Measurements from ENCODE around the gene NCAM1.
"Not testable (repeated sequence)": the region's sequence is repeated elsewhere in the genome, so short reads cannot be mapped to it uniquely, and the experiment has no call there.

The NCAM1 gene

DNA sequence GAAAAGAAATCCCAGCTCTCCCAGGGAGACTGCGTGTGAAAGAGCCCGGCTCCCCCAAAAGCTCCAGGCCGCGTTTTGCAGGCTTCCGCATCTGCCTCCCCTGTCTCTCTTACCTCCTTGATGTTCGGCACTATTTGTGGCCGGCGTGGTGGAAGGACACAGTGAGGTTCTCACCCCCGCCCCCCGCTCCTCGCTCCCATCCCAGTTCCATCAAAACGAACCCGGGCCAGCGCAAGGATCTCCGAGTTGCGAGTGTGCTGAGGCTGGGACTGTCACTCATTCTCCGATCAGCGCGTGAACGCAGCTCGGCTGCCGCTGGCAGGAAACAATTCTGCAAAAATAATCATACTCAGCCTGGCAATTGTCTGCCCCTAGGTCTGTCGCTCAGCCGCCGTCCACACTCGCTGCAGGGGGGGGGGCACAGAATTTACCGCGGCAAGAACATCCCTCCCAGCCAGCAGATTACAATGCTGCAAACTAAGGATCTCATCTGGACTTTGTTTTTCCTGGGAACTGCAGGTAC, at the start of gene NCAM1:
Gene NCAM1 (plus strand): TSS at position 275 of the 523 bp plus-strand sequence.
- Mint-ChIP-seq H3K36me3 (peaks cover 2% of the 10 kb centered on the region), H3K27ac (no peak within 1 kb of the TSS), H3K27me3 (peaks cover 21% of the 10 kb centered on the region), H3K4me3 (peak within 1 kb of the TSS; percentile 78), H3K9me3 (no peaks in the 10 kb centered on the region), H3K4me1 (peaks cover 11% of the 10 kb centered on the region)
- no peak for DNase-seq (ENCODE audit: low spot score in 2 of 2)
- no peak for ATAC-seq (ENCODE audit: low read depth)

GRCh38 chr11:112922606-112923005, 38.6 kb upstream of the NCAM1 start:
- Mint-ChIP-seq H3K27me3 (peaks cover 5% of the 10 kb centered on the region), H3K4me3 (no peak overlapping the region), H3K9me3 (no peaks in the 10 kb centered on the region), H3K36me3 (no peaks in the 10 kb centered on the region), H3K27ac (no peak overlapping the region), H3K4me1 (no peaks in the 10 kb centered on the region)
- no peak for DNase-seq (ENCODE audit: low spot score in 2 of 2)
- ATAC-seq (ENCODE audit: low read depth): no peak

DNA sequence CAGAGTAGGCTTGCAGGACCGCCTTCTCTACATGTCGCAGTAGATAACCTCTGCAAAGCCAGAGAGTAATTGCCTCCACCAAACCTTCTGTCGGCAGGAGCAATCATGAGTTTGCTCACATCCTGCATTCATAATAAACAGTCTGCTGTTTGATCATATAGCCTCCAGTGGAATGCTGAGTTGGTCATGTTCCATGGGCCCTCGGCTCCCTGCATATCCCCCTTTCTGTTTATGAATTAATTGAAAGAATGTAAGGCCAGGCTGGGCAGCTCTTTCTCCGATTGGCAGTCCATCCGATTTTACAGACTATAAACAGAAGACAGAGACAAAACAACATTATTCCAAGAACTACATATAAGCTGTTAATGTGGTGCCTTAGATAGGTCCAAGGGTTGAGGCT, 36.4 kb upstream of the NCAM1 start:
- H3K27ac Mint-ChIP-seq; H3K4me1 Mint-ChIP-seq; H3K9me3 Mint-ChIP-seq; DNase-seq (ENCODE audit: low spot score in 2 of 2); ATAC-seq (ENCODE audit: low read depth); H3K27me3 Mint-ChIP-seq; H3K4me3 Mint-ChIP-seq; H3K36me3 Mint-ChIP-seq: not testable (repeated sequence)

- Mint-ChIP-seq H3K36me3 (no peaks in the 10 kb centered on the region), H3K4me1 (no peaks in the 10 kb centered on the region), H3K9me3 (no peaks in the 10 kb centered on the region), H3K27me3 (peaks cover 5% of the 10 kb centered on the region), H3K27ac (no peak overlapping the region), H3K4me3 (no peak overlapping the region)
- DNase-seq (ENCODE audit: low spot score in 2 of 2) (no peak), ATAC-seq (ENCODE audit: low read depth) (no peak)
Observed at GRCh38 chr11:112925516-112926310, 35.5 kb upstream of the NCAM1 start.

DNA sequence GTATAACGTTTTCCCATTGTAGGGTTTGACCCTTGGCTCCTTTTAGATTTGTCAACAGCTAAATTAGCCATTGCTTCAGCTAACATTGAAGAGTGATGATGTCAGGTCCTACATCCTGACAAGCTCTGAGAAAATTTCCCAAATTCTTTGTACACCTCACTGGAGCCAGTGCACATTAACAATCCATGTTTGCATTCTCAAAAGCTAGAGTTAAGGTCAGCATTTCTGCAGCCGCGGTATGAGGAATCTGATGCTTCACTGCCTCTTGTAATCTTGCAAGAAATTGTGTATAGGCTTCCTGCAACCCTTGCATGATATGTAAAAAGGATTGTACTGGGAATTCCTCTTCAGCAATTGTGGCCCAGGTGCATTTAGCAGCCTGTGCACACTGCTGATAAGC, 33.1 kb upstream of the NCAM1 start:
- ATAC-seq (ENCODE audit: low read depth) (no peak), DNase-seq (ENCODE audit: low spot score in 2 of 2) (no peak)
- Mint-ChIP-seq H3K27me3 (peaks cover 1% of the 10 kb centered on the region), H3K36me3 (no peaks in the 10 kb centered on the region), H3K27ac (no peak overlapping the region), H3K4me3 (no peak overlapping the region), H3K4me1 (no peaks in the 10 kb centered on the region), H3K9me3 (no peaks in the 10 kb centered on the region)

- no peak overlapping the region for H3K27ac Mint-ChIP-seq
- no peaks in the 10 kb centered on the region for H3K36me3 Mint-ChIP-seq
Observed at GRCh38 chr11:112929432-112929831, 31.8 kb upstream of the NCAM1 start.

DNA sequence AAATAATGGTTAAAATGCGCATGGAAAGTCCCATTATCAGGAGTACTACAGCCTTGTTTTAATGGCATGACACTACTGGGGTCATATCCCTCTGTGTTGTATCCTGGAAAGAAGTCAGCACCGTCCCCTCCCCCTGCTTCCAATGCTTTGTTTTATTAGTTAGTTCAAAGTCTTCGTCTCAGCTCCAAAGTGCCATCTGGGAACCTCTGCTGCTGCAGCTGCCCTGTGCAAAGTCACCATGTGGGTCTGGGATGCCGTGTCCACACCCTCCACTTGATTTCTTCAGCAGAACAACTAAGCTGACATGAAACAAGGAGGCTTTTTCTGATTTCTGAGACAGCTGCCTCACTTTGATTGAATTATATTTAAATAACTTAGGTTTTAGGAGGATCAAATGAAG, 29.5 kb upstream of the NCAM1 start:
- no peak overlapping the region for H3K27ac Mint-ChIP-seq
- H3K4me3 Mint-ChIP-seq: no peak overlapping the region
- H3K27me3 Mint-ChIP-seq: peaks cover 4% of the 10 kb centered on the region
- ATAC-seq (ENCODE audit: low read depth) (no peak), DNase-seq (ENCODE audit: low spot score in 2 of 2) (no peak)
- no peaks in the 10 kb centered on the region for H3K36me3 Mint-ChIP-seq
- H3K9me3 Mint-ChIP-seq: no peaks in the 10 kb centered on the region
- H3K4me1 Mint-ChIP-seq: no peaks in the 10 kb centered on the region

More at GRCh38 chr11:112929432-112929831, 31.8 kb upstream of the NCAM1 start:
- ATAC-seq (ENCODE audit: low read depth): no peak
- H3K9me3 Mint-ChIP-seq: no peaks in the 10 kb centered on the region
- H3K27me3 Mint-ChIP-seq: peaks cover 4% of the 10 kb centered on the region
- no peak overlapping the region for H3K4me3 Mint-ChIP-seq
- H3K4me1 Mint-ChIP-seq: no peaks in the 10 kb centered on the region
- no peak for DNase-seq (ENCODE audit: low spot score in 2 of 2)

DNA sequence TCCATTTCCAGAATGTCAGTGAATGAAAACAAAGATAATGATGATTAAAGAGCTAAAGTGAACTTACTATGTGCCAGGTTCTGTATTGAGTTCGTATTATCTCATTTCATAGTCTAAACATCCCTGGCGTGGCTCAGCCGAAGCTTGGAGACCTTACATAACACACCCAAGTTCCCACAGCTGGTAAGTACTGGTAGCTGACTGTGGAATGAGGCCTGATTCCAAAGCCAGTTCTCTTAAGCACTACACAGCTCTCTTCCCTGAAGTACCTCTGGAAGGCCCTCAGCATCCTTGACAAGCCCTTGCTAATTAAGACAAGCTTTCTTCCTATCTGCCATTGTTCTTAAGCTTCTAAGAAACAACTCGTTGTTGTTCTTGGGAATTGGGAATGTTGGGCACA, 28.6 kb upstream of the NCAM1 start:
- Mint-ChIP-seq H3K27me3 (peaks cover 4% of the 10 kb centered on the region), H3K36me3 (no peaks in the 10 kb centered on the region), H3K4me1 (no peaks in the 10 kb centered on the region), H3K4me3 (no peak overlapping the region), H3K9me3 (peaks cover 2% of the 10 kb centered on the region), H3K27ac (no peak overlapping the region)
- ATAC-seq (ENCODE audit: low read depth) (no peak), DNase-seq (ENCODE audit: low spot score in 2 of 2) (no peak)

DNA sequence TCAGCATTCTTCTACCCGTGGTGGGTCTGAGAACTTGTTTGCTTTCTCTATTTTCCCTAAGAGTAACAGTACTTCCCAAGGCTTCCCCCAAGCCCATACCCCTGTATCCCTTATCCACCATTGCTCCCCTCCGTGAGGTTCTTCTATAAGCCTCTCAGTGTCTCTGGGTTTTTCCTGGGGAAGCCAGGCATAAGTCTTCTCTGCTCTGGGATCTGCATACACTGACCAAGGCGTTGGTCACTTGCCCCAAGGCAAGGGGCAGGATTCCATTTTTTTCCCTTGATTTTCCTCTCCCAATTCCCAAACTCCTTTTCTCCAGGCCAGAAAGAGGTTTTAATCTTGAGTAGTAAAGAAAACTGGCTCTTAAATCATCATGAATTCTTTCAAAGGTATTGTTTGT, 27.2 kb upstream of the NCAM1 start:
- H3K4me1 Mint-ChIP-seq: no peaks in the 10 kb centered on the region
- H3K9me3 Mint-ChIP-seq: peaks cover 2% of the 10 kb centered on the region
- H3K27me3 Mint-ChIP-seq: peaks cover 4% of the 10 kb centered on the region
- ATAC-seq (ENCODE audit: low read depth): no peak
- no peak for DNase-seq (ENCODE audit: low spot score in 2 of 2)
- H3K27ac Mint-ChIP-seq: no peak overlapping the region
- no peaks in the 10 kb centered on the region for H3K36me3 Mint-ChIP-seq
- no peak overlapping the region for H3K4me3 Mint-ChIP-seq

DNA sequence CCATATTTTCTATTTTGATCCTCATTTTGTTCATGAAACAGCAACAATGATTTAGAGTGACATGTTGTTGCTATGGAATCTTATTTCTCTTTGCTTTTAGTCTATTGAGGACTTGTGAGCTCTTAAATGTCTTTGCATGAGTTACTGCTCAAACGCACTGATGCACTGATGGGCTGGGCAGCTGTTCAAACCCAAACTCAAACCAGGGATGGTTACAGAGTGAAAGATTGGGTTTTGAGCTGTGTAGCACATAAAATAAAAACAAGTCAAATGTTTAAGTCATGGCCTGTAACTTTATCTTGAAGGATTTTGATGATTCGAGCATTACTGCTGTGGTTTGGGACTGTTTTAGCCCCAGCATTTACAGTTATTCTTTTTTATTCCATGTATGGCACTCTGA, 20.1 kb upstream of the NCAM1 start:
- Mint-ChIP-seq H3K4me3 (no peak overlapping the region), H3K27ac (no peak overlapping the region), H3K9me3 (peaks cover 2% of the 10 kb centered on the region), H3K4me1 (no peaks in the 10 kb centered on the region), H3K27me3 (no peaks in the 10 kb centered on the region), H3K36me3 (no peaks in the 10 kb centered on the region)
- DNase-seq (ENCODE audit: low spot score in 2 of 2): no peak
- ATAC-seq (ENCODE audit: low read depth): no peak

DNA sequence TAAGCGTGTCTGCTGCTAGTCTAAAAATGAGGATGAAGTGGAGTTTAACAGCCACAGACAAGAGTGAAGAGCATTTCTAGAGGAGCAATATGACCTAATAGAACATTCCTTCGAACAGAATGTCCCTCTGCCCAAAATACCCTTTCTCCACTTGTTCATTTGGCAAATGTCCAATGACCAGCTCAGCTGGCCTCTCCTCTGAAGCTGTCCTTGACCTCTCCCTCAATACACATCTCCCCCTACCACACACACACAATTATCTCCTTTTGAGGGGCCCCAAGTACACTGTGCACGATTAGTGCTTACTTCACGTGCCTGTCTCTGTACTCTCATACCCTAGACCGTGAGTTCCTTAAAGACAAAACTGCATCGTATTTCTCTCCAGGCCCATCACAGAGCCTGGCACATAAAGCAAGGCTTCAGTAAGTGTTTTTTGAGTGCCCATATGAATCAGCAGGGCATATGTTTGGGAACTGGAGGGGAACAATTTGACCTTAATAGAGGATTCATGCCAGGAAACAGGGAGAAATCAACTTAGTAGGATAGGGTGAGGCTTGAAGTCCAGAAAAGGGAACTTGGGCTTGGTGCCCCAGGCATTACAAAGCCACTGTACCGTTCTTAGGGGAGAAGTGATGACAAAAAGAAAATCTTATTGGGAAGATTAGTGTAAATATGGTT, 18.1 kb upstream of the NCAM1 start:
- Mint-ChIP-seq H3K4me1 (no peaks in the 10 kb centered on the region), H3K4me3 (no peak overlapping the region), H3K27ac (no peak overlapping the region), H3K9me3 (no peaks in the 10 kb centered on the region), H3K36me3 (no peaks in the 10 kb centered on the region), H3K27me3 (peaks cover 5% of the 10 kb centered on the region)
- DNase-seq (ENCODE audit: low spot score in 2 of 2) (no peak), ATAC-seq (ENCODE audit: low read depth) (no peak)

GRCh38 chr11:112946866-112947265, 14.4 kb upstream of the NCAM1 start:
- Mint-ChIP-seq H3K9me3 (peaks cover 1% of the 10 kb centered on the region), H3K4me1 (no peaks in the 10 kb centered on the region), H3K27ac (no peak overlapping the region), H3K27me3 (peaks cover 10% of the 10 kb centered on the region), H3K36me3 (no peaks in the 10 kb centered on the region), H3K4me3 (no peak overlapping the region)
- no peak for DNase-seq (ENCODE audit: low spot score in 2 of 2)
- no peak for ATAC-seq (ENCODE audit: low read depth)

DNA sequence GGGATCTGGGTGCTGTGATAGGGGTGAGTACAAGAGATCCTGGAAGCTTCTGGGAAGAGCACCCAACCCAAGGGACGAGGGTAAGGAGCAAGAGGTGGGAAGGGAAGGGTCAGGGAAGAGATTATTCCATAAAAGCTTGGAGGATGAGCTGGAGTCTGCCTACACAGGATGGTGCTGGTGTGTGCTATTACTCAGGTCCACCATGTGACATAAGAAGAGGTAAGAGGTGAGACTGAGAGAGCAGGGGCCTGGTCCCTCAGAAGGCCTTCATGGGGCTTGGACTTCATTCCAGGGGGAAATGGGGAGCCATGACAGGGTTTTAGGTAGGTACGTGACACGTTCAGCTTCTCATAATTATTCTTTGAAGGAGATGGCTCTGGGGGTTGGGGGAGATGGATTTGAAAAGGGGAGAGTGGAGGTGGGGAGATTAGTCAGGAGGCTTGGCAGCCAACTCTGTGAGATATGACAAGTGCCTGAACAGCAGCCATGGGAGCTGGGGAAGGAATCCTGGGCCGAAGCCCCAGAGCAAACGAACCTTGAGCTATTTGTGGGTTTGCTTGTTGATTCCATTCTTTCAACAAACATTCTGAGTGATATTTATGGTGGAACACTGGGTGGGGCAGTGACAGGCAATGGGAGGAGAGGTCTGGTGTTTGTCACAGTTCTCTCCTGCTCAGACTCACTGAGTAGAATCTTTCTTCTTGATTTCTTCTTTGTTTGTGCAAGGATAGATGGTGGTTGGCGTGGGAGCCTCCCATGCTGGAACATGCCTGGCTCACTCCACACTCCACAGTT, 11.2 kb upstream of the NCAM1 start:
- Mint-ChIP-seq H3K4me1 (no peaks in the 10 kb centered on the region), H3K27ac (no peak overlapping the region), H3K36me3 (no peaks in the 10 kb centered on the region), H3K9me3 (peaks cover 6% of the 10 kb centered on the region), H3K27me3 (peaks cover 19% of the 10 kb centered on the region), H3K4me3 (no peak overlapping the region)
- ATAC-seq (ENCODE audit: low read depth): no peak
- DNase-seq (ENCODE audit: low spot score in 2 of 2): no peak

DNA sequence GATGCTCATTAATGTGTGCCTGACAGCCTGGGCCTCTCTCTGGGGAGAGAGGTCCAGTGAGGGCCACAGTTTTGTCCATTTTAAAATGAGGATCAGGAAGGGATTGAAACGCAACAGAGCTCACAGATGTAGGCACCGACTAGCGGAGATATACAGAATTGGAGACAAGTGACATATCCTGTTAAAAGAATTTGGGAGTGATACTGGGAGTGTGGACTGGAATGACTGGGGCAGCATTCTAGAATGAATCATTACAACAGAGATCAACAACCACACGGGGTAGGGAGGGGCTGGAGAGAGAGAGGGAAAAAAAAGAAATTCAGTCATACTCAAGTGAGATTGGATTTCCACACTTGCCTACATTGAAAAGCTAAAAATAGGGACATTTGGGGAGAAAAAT, 2.5 kb upstream of the NCAM1 start:
- peaks cover 2% of the 10 kb centered on the region for H3K36me3 Mint-ChIP-seq
- peaks cover 21% of the 10 kb centered on the region for H3K27me3 Mint-ChIP-seq
- H3K9me3 Mint-ChIP-seq: peaks cover 4% of the 10 kb centered on the region
- H3K4me1 Mint-ChIP-seq: peaks cover 11% of the 10 kb centered on the region
- ATAC-seq (ENCODE audit: low read depth): no peak
- no peak for DNase-seq (ENCODE audit: low spot score in 2 of 2)
- H3K27ac Mint-ChIP-seq: no peak overlapping the region
- H3K4me3 Mint-ChIP-seq: no peak overlapping the region
